Skeletal muscle cell (primary cell): ENCODE data around the gene FHL3.

Experiments
- DNase-seq: peaks from one replicate; pipeline ENCODE4 v3.0.0-alpha.2; 2010; ENCODE audit warnings: low read depth
- H3K4me3 ChIP-seq: 2 replicates; pipeline ENCODE4 v1.5.1; 2011; ENCODE audit warnings: low read depth, mild to moderate bottlenecking, control low read depth, low read length, moderate library complexity

The FHL3 gene

GRCh38 chr1:38005195-38006007 lies at the start of gene FHL3:
Gene FHL3, minus strand, starts transcription at chr1:38005514. Its CDS starts 6,102 bp downstream, at chr1:37999412.
- no peak for DNase-seq
- H3K4me3 ChIP-seq: peak within 1 kb of the TSS; percentile 91

GRCh38 chr1:38053416-38054091 lies 48.2 kb upstream of the FHL3 start:
- H3K4me3 ChIP-seq: no peak overlapping the region
- no peak for DNase-seq

GRCh38 chr1:38052750-38053415 lies 47.6 kb upstream of the FHL3 start:
- DNase-seq: no peak
- H3K4me3 ChIP-seq: no peak overlapping the region

- no peak for DNase-seq
- H3K4me3 ChIP-seq: no peak overlapping the region
Observed at GRCh38 chr1:38051079-38051543, 45.8 kb upstream of the FHL3 start.

GRCh38 chr1:38050397-38051078 lies 45.2 kb upstream of the FHL3 start:
- no peak overlapping the region for H3K4me3 ChIP-seq
- no peak for DNase-seq

DNA sequence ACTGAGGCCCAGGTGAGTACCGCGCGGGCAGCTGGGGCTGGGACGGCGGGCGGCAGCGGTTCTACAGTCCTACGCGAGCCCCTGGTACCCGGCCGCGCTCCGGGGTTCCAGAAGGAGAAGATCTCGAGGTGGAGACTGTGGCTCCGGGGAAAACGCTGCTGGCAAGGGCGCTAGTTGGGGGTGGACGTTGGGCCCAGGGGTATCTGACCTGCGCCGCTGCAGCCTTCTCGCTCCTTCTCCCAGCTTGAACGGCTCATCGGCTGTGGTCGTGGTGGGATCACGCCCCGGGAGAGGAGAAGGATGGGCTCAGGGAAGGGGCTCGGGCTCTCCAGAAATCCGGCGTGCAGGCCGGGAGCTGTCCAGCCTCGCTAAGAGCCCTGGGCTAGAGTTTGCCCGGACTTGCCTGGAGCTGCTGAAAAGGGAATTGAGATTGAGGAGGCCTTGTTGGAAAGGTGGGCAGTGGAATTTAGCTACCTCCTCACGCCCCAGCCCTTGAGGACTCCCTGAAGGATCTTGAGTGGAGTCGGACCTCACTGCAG lies 42.4 kb upstream of the FHL3 start:
- H3K4me3 ChIP-seq: peak overlapping the region; percentile 58
- no peak for DNase-seq

GRCh38 chr1:38046884-38047602 lies 41.7 kb upstream of the FHL3 start:
- H3K4me3 ChIP-seq: peak overlapping the region; percentile 58
- DNase-seq: peak; percentile 30

GRCh38 chr1:38046333-38046883 lies 41.1 kb upstream of the FHL3 start, which contains the start of gene POU3F1:
Gene POU3F1, minus strand, starts transcription at chr1:38046793. Its CDS starts 50 bp downstream, at chr1:38046743.
- DNase-seq: no peak
- peak within 1 kb of the TSS; percentile 58 for H3K4me3 ChIP-seq

DNA sequence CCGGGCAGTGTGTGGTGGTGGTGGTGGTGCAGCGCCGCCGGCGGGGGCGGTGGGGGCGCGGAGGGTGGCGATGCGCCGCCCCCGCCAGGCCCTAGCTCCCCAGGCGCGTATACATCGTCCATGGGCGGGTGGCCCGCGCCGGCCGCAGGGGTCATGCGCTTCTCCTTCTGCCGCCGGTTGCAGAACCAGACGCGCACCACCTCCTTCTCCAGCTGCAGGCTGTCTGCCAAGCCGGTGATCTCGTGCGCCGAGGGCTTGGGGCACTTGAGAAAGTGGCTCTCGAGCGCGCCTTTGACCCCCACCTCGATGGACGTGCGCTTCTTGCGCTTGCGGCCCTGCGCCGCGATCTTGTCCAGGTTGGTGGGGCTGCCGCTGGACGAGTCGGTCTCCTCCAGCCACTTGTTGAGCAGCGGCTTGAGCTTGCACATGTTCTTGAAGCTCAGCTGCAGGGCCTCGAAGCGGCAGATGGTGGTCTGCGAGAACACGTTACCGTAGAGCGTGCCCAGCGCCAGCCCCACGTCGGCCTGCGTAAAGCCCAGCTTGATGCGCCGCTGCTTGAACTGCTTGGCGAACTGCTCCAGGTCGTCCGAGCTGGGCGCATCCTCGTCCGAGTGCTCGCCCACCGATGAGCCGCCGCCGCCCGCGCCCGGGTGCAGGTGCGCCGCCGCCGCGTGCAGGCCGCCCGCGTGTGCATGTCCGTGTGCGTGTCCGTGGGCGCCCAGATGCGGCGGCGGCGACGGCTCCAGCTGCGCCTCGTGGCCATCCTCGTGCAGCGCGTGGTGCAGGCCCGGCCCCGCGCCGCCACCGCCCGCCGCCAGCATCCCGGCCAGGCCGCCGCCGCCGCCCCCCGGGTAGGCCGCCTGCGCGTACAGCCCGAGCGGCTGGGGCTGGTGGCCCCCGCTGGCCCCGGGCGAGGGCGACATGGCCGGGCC lies 40.4 kb upstream of the FHL3 start:
- no peak overlapping the region for H3K4me3 ChIP-seq

GRCh38 chr1:38044221-38045215 lies 39.2 kb upstream of the FHL3 start:
- DNase-seq: no peak
- H3K4me3 ChIP-seq: peak overlapping the region; percentile 46

More for the DNA sequence above, 40.4 kb upstream of the FHL3 start:
- DNase-seq: no peak

DNA sequence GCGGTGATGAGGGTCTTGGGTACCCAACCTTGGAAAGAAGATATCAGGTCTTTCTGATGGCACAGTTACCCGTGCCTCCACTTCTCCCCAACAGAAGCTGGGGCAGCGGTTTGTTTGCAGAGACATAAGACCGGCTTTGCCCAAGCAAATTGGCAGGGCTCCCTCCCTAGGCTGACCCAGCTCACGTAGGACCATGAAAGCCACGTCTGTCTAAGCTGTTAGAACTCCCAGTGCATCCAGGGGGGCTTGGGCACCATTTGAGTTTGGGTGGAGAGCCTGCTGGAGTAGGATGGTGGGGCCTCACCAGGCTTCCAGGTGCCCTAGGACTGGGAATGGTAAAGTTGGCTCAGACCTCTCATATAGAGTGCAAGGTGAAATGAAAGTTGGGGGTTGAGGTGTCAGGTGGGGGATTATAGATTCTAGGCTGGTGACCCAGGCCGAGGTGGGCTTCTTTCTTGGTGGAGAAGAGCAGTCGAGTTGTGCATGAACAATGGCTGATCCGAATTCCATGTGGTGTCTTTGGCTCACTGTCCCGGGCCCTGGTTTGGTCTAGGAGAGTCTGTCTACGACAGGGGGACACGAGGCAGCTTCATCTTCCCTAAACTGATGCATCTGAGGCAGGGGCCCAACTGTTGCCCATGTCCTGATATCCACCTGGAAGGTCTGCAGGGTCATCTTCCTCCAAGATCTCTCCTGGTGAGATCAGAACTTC lies 37.9 kb upstream of the FHL3 start:
- DNase-seq: no peak
- H3K4me3 ChIP-seq: no peak overlapping the region

GRCh38 chr1:38041936-38042834 lies 36.9 kb upstream of the FHL3 start:
- no peak for DNase-seq
- no peak overlapping the region for H3K4me3 ChIP-seq

DNA sequence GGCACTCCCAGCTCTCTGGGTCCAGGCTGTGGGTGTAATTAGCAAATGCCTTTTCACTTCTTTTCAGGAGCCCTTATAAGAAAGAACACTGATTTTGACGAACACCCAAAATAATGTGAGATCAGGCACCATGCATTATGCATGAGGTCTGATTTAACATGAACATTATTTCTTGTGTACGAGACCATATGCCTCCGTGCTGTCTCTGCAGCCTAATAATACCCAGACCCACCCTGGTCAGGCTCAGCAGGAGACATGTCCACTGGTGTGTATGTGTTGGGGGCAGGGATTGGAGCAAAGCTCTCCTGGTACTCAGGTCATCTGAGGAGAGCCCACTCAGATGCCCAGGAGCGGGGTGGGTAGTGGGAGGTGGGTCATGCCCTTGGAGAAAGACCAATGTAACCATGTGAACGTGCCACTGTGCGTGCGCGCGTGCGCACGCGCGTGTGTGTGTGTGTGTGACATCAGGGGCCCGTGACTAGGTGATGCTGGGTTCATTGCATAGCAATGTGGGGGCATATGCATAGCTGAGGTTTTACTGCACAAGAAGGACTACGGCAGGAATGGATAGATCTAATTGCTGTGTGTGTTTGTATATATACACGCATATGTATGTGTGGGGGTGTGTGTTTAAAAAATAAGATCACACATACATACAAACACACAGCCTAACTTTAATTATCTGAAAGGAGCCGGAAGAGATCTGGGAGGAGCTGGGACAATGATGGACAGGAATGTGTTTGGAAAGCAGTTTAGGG lies 34.2 kb upstream of the FHL3 start:
- no peak for DNase-seq
- no peak overlapping the region for H3K4me3 ChIP-seq

DNA sequence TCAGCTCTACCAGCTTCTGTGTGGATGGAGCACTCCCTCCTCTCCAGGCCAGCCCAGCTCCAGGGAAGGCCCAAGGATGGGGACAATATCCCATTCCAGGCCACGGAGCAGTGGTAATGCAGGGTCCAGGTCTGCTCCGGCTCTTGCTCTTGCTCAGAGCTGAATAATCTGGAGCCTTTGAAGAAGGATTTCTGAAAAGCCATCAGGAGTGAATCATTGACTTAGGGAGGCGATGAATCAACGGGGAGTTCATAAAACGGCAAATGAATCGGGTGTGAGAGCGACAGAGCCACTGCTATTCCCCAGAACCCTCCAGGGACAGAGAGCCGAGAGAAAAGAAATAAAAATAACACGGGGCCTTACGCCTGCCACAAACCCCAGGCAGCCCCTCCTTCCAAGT lies 33.5 kb upstream of the FHL3 start:
- H3K4me3 ChIP-seq: no peak overlapping the region
- DNase-seq: no peak
